HG03280 (cell line): ENCODE results near the gene UNCX.
"Not testable (repeated sequence)": the region's sequence is repeated elsewhere in the genome, so short reads cannot be mapped to it uniquely, and the experiment has no call there.

Source experiments
- ATAC-seq: cut with Tn5 transposase; IDR thresholded peaks from one replicate; pipeline ENCODE4 v1.9.1; 2021; ENCODE audit warnings: mild to moderate bottlenecking, moderate library complexity; ENCODE audit not compliant: unreplicated experiment

Gene UNCX

GRCh38 chr7:1232623-1233332 lies at the start of gene UNCX:
UNCX (plus strand) TSS chr7:1232872; CDS start chr7:1233018, 146 bp downstream.
- no peak for ATAC-seq

- no peak for ATAC-seq
These were observed 45.5 kb upstream of the UNCX start for GRCh38 chr7:1187127-1187526.

- no peak for ATAC-seq
These were observed 43.9 kb upstream of the UNCX start for GRCh38 chr7:1188720-1189294.

GRCh38 chr7:1189986-1190772 lies 42.5 kb upstream of the UNCX start:
- ATAC-seq, result no peak

- ATAC-seq, result no peak
These were observed 40.4 kb upstream of the UNCX start for GRCh38 chr7:1192171-1192676.

- no peak for ATAC-seq
These were observed 38.9 kb upstream of the UNCX start for GRCh38 chr7:1193593-1194424.

GRCh38 chr7:1196441-1196840 lies 36.2 kb upstream of the UNCX start:
- ATAC-seq, result not testable (repeated sequence)

- ATAC-seq, result no peak
These were observed 35.7 kb upstream of the UNCX start for GRCh38 chr7:1196950-1197349.

GRCh38 chr7:1197997-1198625 lies 34.6 kb upstream of the UNCX start:
- no peak for ATAC-seq

- ATAC-seq, result no peak
These were observed 32.6 kb upstream of the UNCX start for GRCh38 chr7:1200045-1200444.

GRCh38 chr7:1201916-1202315 lies 30.8 kb upstream of the UNCX start:
- ATAC-seq, result no peak

- not testable (repeated sequence) for ATAC-seq
These were observed 29.8 kb upstream of the UNCX start for GRCh38 chr7:1202914-1203313.

GRCh38 chr7:1204460-1205140 lies 28.1 kb upstream of the UNCX start:
- ATAC-seq, result no peak

GRCh38 chr7:1205742-1206141 lies 26.9 kb upstream of the UNCX start:
- ATAC-seq, result not testable (repeated sequence)

- no peak for ATAC-seq
These were observed 23.6 kb upstream of the UNCX start for GRCh38 chr7:1209097-1209496.

- no peak for ATAC-seq
These were observed 22.2 kb upstream of the UNCX start for GRCh38 chr7:1210321-1210978.

GRCh38 chr7:1210979-1211608 lies 21.6 kb upstream of the UNCX start:
- ATAC-seq, result no peak

GRCh38 chr7:1211611-1212010 lies 21.1 kb upstream of the UNCX start:
- no peak for ATAC-seq

GRCh38 chr7:1212025-1212424 lies 20.6 kb upstream of the UNCX start:
- not testable (repeated sequence) for ATAC-seq
